ENCODE data around the gene MRRF. TPM values are rescaled to one million over a fixed set of nuclear protein-coding genes. Genes with fewer than 3 reads are reported as not detected.

MRRF gene
- total RNA-seq, 3 donors from 2014 or later = 46.5 to 65.2 (median 62.4) TPM

DNA sequence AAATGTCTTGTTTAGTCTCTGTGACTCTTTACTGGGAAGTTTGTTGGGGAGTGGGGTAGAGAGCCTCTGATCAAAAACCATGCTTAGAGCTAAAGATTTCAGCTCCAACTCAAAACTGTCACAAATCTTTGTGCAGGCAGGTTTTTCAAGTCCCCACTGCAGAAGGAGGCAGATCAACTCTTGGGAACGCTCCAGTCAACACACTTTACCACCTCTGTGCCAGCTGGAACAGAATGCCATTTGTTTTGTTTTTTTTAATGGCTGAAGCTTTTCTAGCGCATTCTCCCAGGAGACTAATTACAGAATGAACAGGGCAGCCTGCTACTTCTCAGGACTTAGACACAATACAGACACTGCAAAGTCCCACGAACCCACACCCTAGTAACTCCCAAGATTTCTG, 18.0 kb upstream of the MRRF start:
- Histone ChIP-seq H3K9me3 (no peaks in the 10 kb centered on the region), H3K4me1 (ENCODE audit: low read depth) (no peaks in the 10 kb centered on the region), H3K36me3 (ENCODE audit: low read depth) (no peaks in the 10 kb centered on the region), H3K4me3 (no peak overlapping the region)
- DNase-seq (no peak), ATAC-seq (no peak)
- TF ChIP-seq CTCF (IDR thresholded peaks at IDR 0.05) = no peak
- intact Hi-C loops (cut with DNase I, micrococcal nuclease) = no loop called here

- ATAC-seq = no peak
- intact Hi-C loops (cut with DNase I, micrococcal nuclease) = no loop called here
- no peaks in the 10 kb centered on the region for H3K36me3 ChIP-seq (ENCODE audit: low read depth)
Observed at GRCh38 chr9:122248448-122248865, 16.2 kb upstream of the MRRF start.

DNA sequence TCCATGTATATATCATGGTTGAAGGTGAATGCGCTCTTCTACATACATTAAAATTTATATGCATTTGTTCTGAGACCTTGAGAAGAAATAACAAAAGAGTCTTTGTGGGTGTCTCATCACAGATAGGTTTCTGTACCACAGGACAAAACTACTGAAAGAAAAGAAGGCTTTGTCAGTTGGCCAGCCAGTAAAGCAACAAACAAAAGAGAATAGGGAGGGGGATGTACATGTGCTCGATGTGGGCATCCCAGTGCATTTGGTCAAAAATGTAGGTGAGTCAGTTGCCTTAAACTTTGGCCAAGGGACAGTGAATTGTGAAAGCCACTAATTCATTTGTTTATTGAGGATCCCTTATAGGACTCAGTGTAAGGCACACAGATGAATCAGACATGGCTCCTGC, 13.3 kb upstream of the MRRF start:
- Histone ChIP-seq H3K9me3 (no peaks in the 10 kb centered on the region), H3K36me3 (ENCODE audit: low read depth) (peaks cover 4% of the 10 kb centered on the region), H3K4me3 (no peak overlapping the region), H3K4me1 (ENCODE audit: low read depth) (no peaks in the 10 kb centered on the region)
- DNase-seq (no peak), ATAC-seq (no peak)
- TF ChIP-seq CTCF (IDR thresholded peaks at IDR 0.05) = no peak
- intact Hi-C loops (cut with DNase I, micrococcal nuclease) = no loop called here

More at GRCh38 chr9:122248448-122248865, 16.2 kb upstream of the MRRF start:
- no peak for DNase-seq
- TF ChIP-seq CTCF (IDR thresholded peaks at IDR 0.05) = no peak
- Histone ChIP-seq H3K4me1 (ENCODE audit: low read depth) (no peaks in the 10 kb centered on the region), H3K4me3 (no peak overlapping the region), H3K9me3 (no peaks in the 10 kb centered on the region)

DNA sequence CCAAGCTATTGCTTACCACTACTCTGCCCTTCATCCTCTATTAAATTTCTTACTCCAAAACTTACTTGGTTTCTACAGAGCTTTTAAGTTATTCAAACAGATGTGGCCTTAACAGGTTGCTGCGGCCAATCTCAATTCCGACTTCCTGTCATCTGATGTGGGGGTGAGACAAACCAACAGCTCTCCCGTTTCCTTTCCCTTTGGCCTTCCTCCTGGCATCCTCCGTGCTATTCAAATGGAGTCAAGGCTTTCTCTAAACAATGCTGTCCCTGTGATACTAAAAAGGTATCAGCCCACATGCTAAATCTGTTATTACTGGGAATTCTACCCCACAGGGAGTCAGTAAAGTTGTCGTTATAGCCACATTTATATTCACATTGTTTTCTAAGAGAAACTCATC, 11.9 kb upstream of the MRRF start:
- ATAC-seq = no peak
- TF ChIP-seq CTCF (IDR thresholded peaks at IDR 0.05) = no peak

GRCh38 chr9:122254761-122255160, 9.9 kb upstream of the MRRF start:
- no peaks in the 10 kb centered on the region for H3K9me3 ChIP-seq
- H3K4me3 ChIP-seq = no peak overlapping the region
- no peaks in the 10 kb centered on the region for H3K4me1 ChIP-seq (ENCODE audit: low read depth)
- intact Hi-C loops (cut with DNase I, micrococcal nuclease) = no loop called here
- peaks cover 8% of the 10 kb centered on the region for H3K36me3 ChIP-seq (ENCODE audit: low read depth)
- no peak for DNase-seq
- no peak for ATAC-seq
- no peak for TF ChIP-seq CTCF (IDR thresholded peaks at IDR 0.05)

More for the DNA sequence above, 11.9 kb upstream of the MRRF start:
- no peaks in the 10 kb centered on the region for H3K4me1 ChIP-seq (ENCODE audit: low read depth)
- H3K9me3 ChIP-seq = no peaks in the 10 kb centered on the region
- H3K36me3 ChIP-seq (ENCODE audit: low read depth) = peaks cover 4% of the 10 kb centered on the region
- no peak overlapping the region for H3K4me3 ChIP-seq
- DNase-seq = no peak
- intact Hi-C loops (cut with DNase I, micrococcal nuclease) = no loop called here

- no peaks in the 10 kb centered on the region for H3K4me1 ChIP-seq (ENCODE audit: low read depth)
- intact Hi-C loops (cut with DNase I, micrococcal nuclease) = no loop called here
- no peak overlapping the region for H3K4me3 ChIP-seq
- ATAC-seq (no peak), DNase-seq (no peak)
- no peak for TF ChIP-seq CTCF (IDR thresholded peaks at IDR 0.05)
- H3K9me3 ChIP-seq = no peaks in the 10 kb centered on the region
- peaks cover 8% of the 10 kb centered on the region for H3K36me3 ChIP-seq (ENCODE audit: low read depth)
Observed at GRCh38 chr9:122256206-122256605, 8.5 kb upstream of the MRRF start.
